ENCODE results near the gene WDHD1. TPM values are rescaled to one million over a fixed set of nuclear protein-coding genes. Genes with fewer than 3 reads are reported as not detected.

The WDHD1 gene
- total and polyA plus RNA-seq, 2 of the 8 experiments (the other 6 are each of a cell fraction or from before 2014, with no cell fraction given): 17.8 to 87.9 TPM

- Histone ChIP-seq H4K5ac (ENCODE audit: insufficient read length, low read depth, low read length) (no peak overlapping the region), H2BK5ac (ENCODE audit: low read depth, low read length) (no peak overlapping the region), H2BK120ac (replicated peaks; ENCODE audit: low read depth, low read length) (no peak overlapping the region), H2AK5ac (ENCODE audit: low read depth, low read length) (no peak overlapping the region), H4K20me1 (replicated peaks in 1 of 2; ENCODE audit: control insufficient read depth in 1 of 2, insufficient read depth in 2 of 2, low read length in 2 of 2) (no peaks in the 10 kb centered on the region), H3K79me2 (ENCODE audit: control insufficient read depth in 1 of 2, insufficient read depth in 2 of 2, low read length in 2 of 2) (peaks cover 18 to 78% of the 10 kb centered on the region in 2 experiments; a peak in 3 of 4 replicates), H2BK15ac (ENCODE audit: low read length) (no peak overlapping the region), H3K4me2 (ENCODE audit: insufficient read depth in 1 of 2, low read depth in 2 of 2, low read length in 2 of 2) (peak overlapping the region; percentile 70 to 97), H3K14ac (ENCODE audit: insufficient read length) (no peak overlapping the region), H3K36me3 (ENCODE audit: control insufficient read depth in 2 of 4, insufficient read depth in 4 of 4, low read length in 3 of 4) (peaks cover 0 to 20% (median 5%) of the 10 kb centered on the region in 4 experiments; a peak in 4 of 8 replicates), H3K27me3 (replicated peaks in 1 of 4; ENCODE audit: control insufficient read depth in 3 of 4, extremely low read depth in 1 of 4, insufficient read depth in 3 of 4, low read length in 3 of 4) (no peaks in the 10 kb centered on the region), H3K4ac (replicated peaks; ENCODE audit: insufficient read length, low read depth, low read length) (no peak overlapping the region), H4K91ac (replicated peaks; ENCODE audit: insufficient read length, low read length) (no peak overlapping the region), H3K23ac (ENCODE audit: insufficient read length) (no peak overlapping the region), H3K18ac (ENCODE audit: extremely low read depth, low read length) (no peak overlapping the region), H2AFZ (ENCODE audit: low read length) (no peak overlapping the region), H3K4me3 (ENCODE audit: extremely low read depth in 1 of 4, insufficient read depth in 2 of 4, low read depth in 3 of 4, low read length in 4 of 4) (peak overlapping the region; percentile 89 to 96 (median 94)), H3K9me3 (ENCODE audit: insufficient read depth in 2 of 2, low read depth in 1 of 2, low read length in 1 of 2) (no peaks in the 10 kb centered on the region), H4K8ac (ENCODE audit: extremely low read depth, insufficient read depth, low read length) (no peak overlapping the region), H2BK20ac (ENCODE audit: low read length) (no peak overlapping the region), H2BK12ac (ENCODE audit: low read depth, low read length) (no peak overlapping the region), H3K56ac (replicated peaks; ENCODE audit: insufficient read length, low read depth, low read length) (no peak overlapping the region), H3K4me1 (replicated peaks in 1 of 4; ENCODE audit: control insufficient read depth in 3 of 4, insufficient read depth in 4 of 4, low read length in 3 of 4) (peaks cover 0 to 10% (median 1%) of the 10 kb centered on the region in 4 experiments; a peak in 2 of 7 replicates), H3K23me2 (ENCODE audit: low read depth, low read length) (peaks cover 7% of the 10 kb centered on the region), H3K79me1 (ENCODE audit: low read depth, low read length) (no peaks in the 10 kb centered on the region), H3K27ac (ENCODE audit: low read depth, low read length) (no peak overlapping the region), H3K9ac (replicated peaks in 1 of 4; ENCODE audit: extremely low read depth in 1 of 4, low read depth in 3 of 4, low read length in 3 of 4) (peak overlapping the region in 1 of 4 experiments; percentile 61; a peak in 4 of 7 replicates)
- no peak for TF ChIP-seq SUZ12 (IDR thresholded peaks at IDR 0.05; ENCODE audit: low read length)
- TF ChIP-seq GABPA (IDR thresholded peaks at IDR 0.05; ENCODE audit: borderline replicate concordance, insufficient read depth, low read length): no peak
- ChIA-PET CTCF (ENCODE audit: partially characterized antibody) (interaction anchor here (0.5 to 2.9 kb wide), 5 partner anchors 11 to 409 kb away, joined by 3 to 22 read pairs (median 4); partner anchors contain the start of gene MAPK1IP1L), POLR2A (ENCODE audit: partially characterized antibody) (interaction anchor here (0.7 to 8.5 kb wide), 6 partner anchors 11 to 194 kb away, joined by 4 to 101 read pairs (median 9); partner anchors contain the start of gene MAPK1IP1L)
- DNase-seq (ENCODE audit: low read depth in 1 of 2, low spot score in 2 of 2) (no peak), FAIRE-seq (no peak)
- 76% methylated on average over 4 of the region's 4 CpGs; no CpG with 5 or more reads in 1 of the 2 experiments for WGBS, 2 experiments (ENCODE audit: extremely low coverage in 1 of 2, insufficient coverage in 1 of 2, insufficient read length in 1 of 2, insufficient replicate concordance in 2 of 2, low coverage in 1 of 2, low lambda C conversion rate in 2 of 2, missing lambda C conversion rate in 1 of 2)
These were observed 1.6 kb upstream of the WDHD1 start for GRCh38 chr14:55028476-55028875.

All from H1 (cell line).